ENCODE data around the gene COA1.
A peak's percentile ranks its signal among the peaks of the same experiment; 100 is the strongest.
"Not testable (repeated sequence)": the region's sequence is repeated elsewhere in the genome, so short reads cannot be mapped to it uniquely, and the experiment has no call there.

Gene COA1

DNA sequence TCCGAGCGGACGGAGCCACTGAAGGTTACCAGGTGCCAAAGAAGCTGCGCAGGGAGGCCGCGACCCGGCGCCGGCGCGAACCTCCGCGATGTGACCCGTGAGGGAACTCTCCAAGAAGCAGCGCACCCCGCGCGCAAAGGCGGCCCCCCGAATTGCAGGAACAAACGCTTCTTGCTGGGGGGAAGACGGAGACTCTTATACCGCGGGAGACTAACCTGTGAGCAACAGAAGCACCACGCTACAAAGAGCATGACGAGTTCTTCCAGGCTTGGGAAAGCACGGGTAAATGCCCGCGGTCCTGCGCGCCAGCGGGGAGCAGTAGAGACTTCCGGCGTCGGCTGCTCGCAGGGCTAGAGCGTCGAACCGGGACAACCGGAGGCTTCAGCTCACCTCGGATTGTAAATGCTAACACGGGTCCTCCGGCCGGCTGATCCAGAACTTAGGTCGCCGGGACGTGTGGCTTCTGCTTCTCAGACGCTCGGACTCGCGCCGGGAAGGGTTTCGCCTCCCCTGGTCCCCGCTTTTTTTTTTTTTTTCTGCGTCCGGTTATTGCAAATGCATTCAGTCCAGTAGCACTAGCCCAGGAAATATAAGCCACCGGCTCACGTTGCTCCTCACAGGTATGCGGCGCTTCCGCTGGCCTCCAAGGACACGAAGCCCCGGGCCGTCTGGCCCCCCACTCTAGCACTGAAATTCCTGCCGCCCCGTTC is at the start of gene COA1:
Gene COA1, minus strand, starts transcription at position 310 of the 710 bp plus-strand sequence. CDS start 80,909 bp downstream, outside the sequence.
- peak; percentile 68 for DNase-seq

- DNase-seq, result not testable (repeated sequence)
Observed at GRCh38 chr7:43778293-43779044, 49.1 kb upstream of the COA1 start.

DNA sequence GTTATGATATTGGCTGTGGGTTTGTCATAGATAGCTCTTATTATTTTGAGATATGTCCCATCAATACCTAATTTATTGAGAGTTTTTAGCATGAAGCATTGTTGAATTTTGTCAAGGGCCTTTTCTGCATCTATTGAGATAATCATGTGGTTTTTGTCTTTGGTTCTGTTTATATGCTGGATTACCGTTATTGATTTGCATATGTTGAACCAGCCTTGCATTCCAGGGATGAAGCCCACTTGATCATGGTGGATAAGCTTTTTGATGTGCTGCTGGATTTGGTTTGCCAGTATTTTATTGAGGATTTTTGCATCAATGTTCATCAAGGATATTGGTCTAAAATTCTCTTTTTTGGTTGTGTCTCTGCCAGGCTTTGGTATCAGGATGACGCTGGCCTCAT is 45.9 kb upstream of the COA1 start:
- DNase-seq, result not testable (repeated sequence)

GRCh38 chr7:43773268-43773667 is 43.9 kb upstream of the COA1 start:
- not testable (repeated sequence) for DNase-seq

- DNase-seq, result no peak
Observed at GRCh38 chr7:43771573-43771972, 42.2 kb upstream of the COA1 start.

DNA sequence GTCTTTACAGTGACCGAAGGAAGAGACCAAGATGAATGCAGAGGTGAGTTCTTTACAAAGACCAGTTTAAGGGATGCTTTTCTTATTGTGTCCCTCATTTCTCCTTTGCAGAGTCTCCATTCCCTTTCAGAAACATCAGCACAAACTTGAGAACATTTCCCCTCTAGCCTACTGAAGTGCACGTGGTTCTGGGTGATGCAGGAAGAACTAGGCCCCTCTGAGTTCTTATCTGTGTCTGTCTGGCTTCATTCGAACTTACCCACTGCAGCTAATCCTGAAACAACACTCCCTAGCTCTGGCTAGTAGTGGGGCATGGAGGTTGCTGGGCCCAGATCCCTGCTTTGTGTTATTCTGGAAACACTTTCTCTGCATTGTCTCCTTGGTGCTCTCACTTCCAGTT is 41.8 kb upstream of the COA1 start:
- no peak for DNase-seq

- DNase-seq, result no peak
Observed at GRCh38 chr7:43769791-43770465, 40.6 kb upstream of the COA1 start.

- DNase-seq, result no peak
Observed at GRCh38 chr7:43769281-43769680, 40.0 kb upstream of the COA1 start.

DNA sequence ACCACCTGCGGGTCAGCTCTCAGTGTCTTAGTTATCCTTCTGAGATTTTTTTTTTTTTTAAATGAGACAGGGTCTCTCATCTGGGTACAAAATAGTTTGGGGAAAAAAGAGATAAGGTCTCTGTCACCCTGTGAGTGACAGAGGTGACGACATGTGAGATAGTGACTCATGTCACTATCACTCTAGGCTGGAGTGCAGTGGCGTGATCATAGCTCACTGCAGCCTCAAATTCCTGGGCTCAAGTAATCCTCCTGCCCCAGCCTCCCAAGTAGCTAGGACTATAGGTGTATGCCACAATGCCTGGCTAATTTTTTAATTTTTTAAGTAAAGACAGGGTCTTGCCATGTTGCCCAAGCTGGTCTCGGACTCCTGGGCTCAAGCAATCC is 39.6 kb upstream of the COA1 start:
- no peak for DNase-seq

DNA sequence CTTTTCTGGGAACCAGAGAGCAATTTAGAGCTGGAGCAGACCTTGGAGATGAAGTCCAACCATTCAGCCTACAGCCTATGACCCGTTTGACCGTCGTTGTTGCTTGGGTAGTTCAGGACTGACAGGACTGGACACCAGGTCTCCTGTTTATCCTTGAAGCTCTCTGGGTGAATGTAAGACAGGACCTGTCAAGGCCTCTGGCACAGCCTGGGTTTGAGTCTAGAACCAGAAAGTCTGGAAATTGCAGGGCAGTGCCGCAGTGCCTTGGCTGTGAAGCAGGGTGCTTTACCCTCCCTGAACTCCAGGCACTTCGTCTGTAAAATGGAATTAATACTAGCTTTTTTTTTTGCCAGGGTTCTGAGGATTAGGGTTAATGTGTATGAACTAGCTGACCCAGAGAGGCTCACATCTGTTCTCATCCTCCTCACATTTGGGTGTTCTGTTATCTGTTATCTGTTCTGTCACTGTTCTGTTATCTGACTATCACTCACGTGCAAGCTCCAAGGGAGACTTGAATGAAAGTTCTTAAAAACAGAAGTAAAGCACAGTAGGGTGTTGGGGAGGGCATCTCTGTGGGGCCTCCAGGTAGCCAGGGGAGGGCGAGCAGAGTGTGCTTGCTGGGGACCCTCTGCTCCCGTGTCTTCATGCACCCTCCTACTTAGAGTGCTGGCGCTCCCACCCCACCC is 39.0 kb upstream of the COA1 start:
- no peak for DNase-seq

- DNase-seq, result no peak
Observed at GRCh38 chr7:43767311-43767710, 38.0 kb upstream of the COA1 start.

GRCh38 chr7:43766564-43766963 is 37.2 kb upstream of the COA1 start:
- DNase-seq, result no peak

DNA sequence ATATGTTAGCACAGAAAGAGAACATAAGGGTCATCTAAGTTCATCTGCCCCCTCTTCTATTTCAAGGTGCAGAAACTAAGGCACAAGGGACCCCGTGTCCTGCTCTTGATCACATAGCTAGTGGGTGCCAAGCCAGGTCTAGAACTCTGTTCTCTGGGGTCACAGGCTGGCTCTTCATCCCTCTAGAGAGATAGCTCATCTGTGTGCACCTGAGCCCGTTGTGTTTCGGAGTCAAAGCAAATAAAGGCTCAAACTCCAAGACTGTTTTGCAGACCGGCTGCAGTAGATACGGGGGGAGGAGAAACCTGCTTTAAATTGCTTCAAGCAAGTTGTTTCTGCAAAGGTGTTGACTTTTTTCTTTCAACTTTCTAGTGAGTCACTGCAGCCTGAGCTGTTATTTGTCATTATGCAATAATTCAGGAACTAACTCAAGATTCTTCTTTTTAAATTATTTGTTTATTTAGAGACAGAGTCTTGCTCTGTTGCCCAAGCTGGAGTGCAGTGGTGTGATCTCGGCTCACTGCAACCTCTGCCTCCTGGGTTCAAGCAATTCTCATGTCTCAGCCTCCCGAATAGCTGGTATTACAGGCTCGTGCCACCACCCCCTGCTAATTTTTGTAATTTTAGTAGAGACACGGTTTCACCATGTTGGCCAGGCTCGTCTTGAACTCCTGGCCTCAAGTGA is 35.6 kb upstream of the COA1 start:
- no peak for DNase-seq

DNA sequence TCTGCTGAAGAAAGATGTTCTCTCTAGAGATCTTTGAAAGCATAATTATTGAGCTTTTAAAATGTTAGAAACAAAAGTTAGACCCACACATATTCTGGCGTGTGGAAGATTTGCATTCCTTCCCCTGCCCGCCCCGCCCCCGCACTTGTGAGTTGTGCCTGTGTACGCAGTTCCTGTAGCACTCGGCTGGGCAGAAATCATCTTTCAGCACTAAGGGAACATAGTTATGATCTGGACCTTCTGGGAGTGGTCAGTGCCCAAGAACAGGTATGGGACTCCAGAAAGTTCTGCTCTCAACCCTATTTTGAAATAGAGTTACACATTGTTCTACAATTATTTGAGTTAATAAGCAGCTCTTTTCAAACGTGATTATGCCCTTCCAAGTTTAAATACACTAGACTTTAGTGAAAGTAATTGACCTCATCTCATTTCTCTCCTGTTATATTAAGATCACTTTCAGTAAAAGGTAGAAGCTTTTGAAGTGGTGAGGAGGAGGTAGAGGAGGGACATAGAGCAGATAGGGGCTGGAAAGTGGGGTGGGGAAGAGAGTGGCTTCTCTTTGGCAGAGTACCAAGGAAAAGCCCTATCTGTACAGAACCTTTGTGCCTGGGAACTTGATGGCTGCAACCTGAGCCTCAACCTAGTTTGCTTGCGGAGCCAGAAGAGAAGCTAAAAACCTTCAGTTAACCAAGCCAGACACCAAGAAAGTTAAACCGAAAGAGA is 34.9 kb upstream of the COA1 start:
- DNase-seq, result no peak

DNA sequence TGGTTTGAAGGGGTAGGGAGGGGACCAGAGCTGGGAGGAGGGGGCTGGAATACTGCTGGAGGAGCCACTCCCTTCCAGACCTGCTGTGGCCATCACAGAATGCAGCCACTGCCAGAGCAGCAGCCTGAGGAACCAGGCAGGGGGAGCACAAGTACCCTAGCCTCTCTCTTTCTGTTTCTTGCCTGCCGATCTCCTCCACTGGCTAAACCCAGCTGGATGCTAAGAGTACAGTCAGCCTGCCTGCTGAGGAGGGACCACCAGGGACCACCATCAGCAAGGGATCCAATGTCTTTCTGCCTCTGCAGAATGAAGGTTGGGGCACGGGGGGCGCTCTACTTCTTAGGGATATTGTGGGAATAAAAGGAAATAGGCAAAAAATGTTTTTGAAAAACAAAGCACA is 33.9 kb upstream of the COA1 start:
- DNase-seq, result no peak

DNA sequence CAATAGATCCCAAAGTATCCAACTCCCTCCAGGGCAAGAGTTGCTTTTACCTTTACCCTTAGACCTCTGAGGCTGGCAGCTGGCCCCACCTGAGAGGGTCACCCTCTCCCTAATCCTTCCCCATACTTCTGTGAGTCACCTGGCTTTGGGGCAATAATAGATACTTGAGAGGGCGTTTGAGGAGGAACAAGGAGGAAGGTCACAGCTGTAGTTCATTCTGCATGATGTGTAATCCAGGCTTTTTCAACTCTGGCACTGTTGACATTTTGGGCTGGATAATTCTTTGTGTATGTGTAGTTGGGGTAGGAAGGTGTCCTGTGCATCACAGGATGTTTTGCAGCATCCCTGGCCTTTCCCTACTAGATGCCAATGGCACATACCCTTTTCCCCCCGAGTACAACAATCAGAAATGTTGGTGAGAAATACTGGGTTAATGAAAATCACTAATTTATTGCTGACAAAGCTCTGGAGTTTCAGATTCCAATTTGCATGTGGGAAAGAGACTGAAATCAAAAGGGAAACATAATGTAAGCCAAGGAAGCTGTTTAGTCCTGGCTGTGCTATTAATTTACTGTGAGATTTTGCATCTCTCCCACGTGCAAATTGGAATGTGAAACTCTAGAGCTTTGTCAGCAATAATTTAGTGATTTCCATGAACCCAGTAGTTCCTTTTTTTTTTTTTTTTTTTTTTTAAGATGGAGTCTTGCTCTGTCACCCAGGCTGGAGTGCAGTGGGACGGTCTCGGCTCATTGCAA is 32.8 kb upstream of the COA1 start:
- DNase-seq, result no peak

DNA sequence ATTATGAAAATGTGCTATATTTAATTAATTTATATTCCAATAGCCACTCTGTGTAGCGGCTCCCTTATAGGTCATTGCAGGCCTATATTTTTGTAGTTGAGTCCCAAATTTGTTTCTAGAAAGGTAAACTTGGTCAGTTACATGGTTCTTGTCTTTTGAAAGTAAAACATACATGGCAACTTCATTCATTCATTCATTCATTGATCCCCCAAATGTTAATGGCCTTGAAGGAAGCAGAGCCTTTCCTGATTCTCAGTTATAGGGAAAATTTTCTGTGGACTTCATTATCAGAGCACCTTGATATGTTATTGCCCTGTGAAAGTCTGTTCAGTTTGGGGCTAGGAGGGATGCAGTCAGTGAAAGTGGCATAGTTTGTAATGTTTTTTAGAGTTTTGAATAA is 32.1 kb upstream of the COA1 start:
- DNase-seq, result no peak

DNA sequence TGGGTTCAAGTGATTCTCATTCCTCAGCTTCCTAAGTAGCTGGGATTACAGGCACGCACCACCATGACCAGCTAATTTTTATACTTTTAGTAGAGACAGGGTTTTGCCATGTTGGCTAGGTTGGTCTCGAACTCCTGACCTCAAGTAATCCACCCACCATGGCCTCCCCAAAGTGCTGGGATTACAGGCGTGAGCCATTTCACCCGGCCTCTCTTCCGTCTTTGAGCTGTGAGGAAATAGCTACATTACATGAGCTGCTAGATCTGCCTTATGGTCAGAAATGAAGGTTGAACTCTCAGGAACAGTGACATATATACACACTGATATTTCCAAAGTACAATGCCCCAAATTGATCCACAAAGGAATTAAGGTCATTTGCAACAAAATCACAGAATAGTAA is 31.5 kb upstream of the COA1 start:
- no peak for DNase-seq

- no peak for DNase-seq
Observed at GRCh38 chr7:43758822-43759683, 29.7 kb upstream of the COA1 start.
